Erythroblast (primary cell): ENCODE data around the gene DNAI7.

ENCODE experiments used
- GATA1 ChIP-seq: IDR thresholded peaks from 2 replicates; pipeline ENCODE4 v1.6.1; 2011; ENCODE audit warnings: low read depth, mild to moderate bottlenecking, control low read depth, low read length, moderate library complexity
- POLR2A ChIP-seq: IDR thresholded peaks from 2 replicates; pipeline ENCODE4 v1.6.1; 2011; ENCODE audit warnings: mild to moderate bottlenecking, low read length

- no peak for TF ChIP-seq POLR2A
- no peak for TF ChIP-seq GATA1
These were observed 41.2 kb upstream of the DNAI7 start for GRCh38 chr12:25236190-25236589.
